GM21360 (cell line): ENCODE data around the gene DDX4.

Source experiments
- ATAC-seq: cut with Tn5 transposase; IDR thresholded peaks from one replicate; pipeline ENCODE4 v1.9.1; 2021; ENCODE audit warnings: mild to moderate bottlenecking, moderate library complexity; ENCODE audit not compliant: unreplicated experiment

The DDX4 gene

GRCh38 chr5:55820488-55820887, 82.6 kb downstream of the DDX4 start:
- ATAC-seq = no peak

GRCh38 chr5:55821731-55822512, 84.1 kb downstream of the DDX4 start:
- ATAC-seq = no peak

GRCh38 chr5:55823151-55823796, 85.4 kb downstream of the DDX4 start:
- ATAC-seq = no peak

- no peak for ATAC-seq
Observed at GRCh38 chr5:55829956-55830355, 92.1 kb downstream of the DDX4 start.

- no peak for ATAC-seq
Observed at GRCh38 chr5:55832446-55832845, 94.6 kb downstream of the DDX4 start.

- no peak for ATAC-seq
Observed at GRCh38 chr5:55836191-55836590, 98.3 kb downstream of the DDX4 start.

- ATAC-seq = no peak
Observed at GRCh38 chr5:55841976-55842375, 104.1 kb downstream of the DDX4 start.

- no peak for ATAC-seq
Observed at GRCh38 chr5:55847837-55848236, 110.0 kb downstream of the DDX4 start.

- no peak for ATAC-seq
Observed at GRCh38 chr5:55848783-55849182, 110.9 kb downstream of the DDX4 start.

GRCh38 chr5:55850839-55851674, 113.2 kb downstream of the DDX4 start, which contains the start of gene IL31RA:
Gene IL31RA (plus strand): TSS chr5:55851357. CDS start chr5:55851571, 214 bp downstream.
- no peak for ATAC-seq

GRCh38 chr5:55851675-55851979, 113.8 kb downstream of the DDX4 start:
- no peak for ATAC-seq

GRCh38 chr5:55852503-55852902, 114.6 kb downstream of the DDX4 start:
- no peak for ATAC-seq

- ATAC-seq = no peak
Observed at GRCh38 chr5:55853041-55853670, 115.3 kb downstream of the DDX4 start.

GRCh38 chr5:55853818-55854217, 116.0 kb downstream of the DDX4 start:
- no peak for ATAC-seq

- no peak for ATAC-seq
Observed at GRCh38 chr5:55855509-55855908, 117.6 kb downstream of the DDX4 start.

- no peak for ATAC-seq
Observed at GRCh38 chr5:55856516-55857246, 118.8 kb downstream of the DDX4 start.

GRCh38 chr5:55857247-55857640, 119.4 kb downstream of the DDX4 start:
- ATAC-seq = no peak

GRCh38 chr5:55858104-55858503, 120.2 kb downstream of the DDX4 start:
- ATAC-seq = no peak

- ATAC-seq = no peak
Observed at GRCh38 chr5:55860288-55860687, 122.4 kb downstream of the DDX4 start.

- no peak for ATAC-seq
Observed at GRCh38 chr5:55860709-55861108, 122.8 kb downstream of the DDX4 start.
